Fibroblast of the aortic adventitia (primary cell): ENCODE data around the gene IRX3. TPM values are rescaled to one million over a fixed set of nuclear protein-coding genes. Genes with fewer than 3 reads are reported as not detected.

Experiments used
- DNase-seq: peaks from one replicate; pipeline ENCODE4 v3.0.0-alpha.2; 2010; ENCODE audit warnings: low read depth
- H3K4me3 ChIP-seq: 2 replicates; pipeline ENCODE4 v1.5.1; 2011; ENCODE audit warnings: low read depth, mild to moderate bottlenecking, control low read depth, low read length, moderate library complexity
- CTCF ChIP-seq: IDR thresholded peaks from 2 replicates; pipeline ENCODE4 v1.5.1; 2011; ENCODE audit warnings: mild to moderate bottlenecking, low read length, control low read depth, inconsistent platforms; ENCODE audit not compliant: insufficient read depth
- total RNA-seq: library from RNA; depleted of rRNA; stranded (reverse); fragments of >200 nt; gene quantifications from 2 replicates; pipeline ENCODE4 v1.2.3, GENCODE V29; 2012; ENCODE audit warnings: low replicate concordance

Gene IRX3
- total RNA-seq, 1 donor, result 0.09 TPM

GRCh38 chr16:54325616-54326265 lies 39.2 kb upstream of the IRX3 start:
- no peak overlapping the region for H3K4me3 ChIP-seq
- no peak for DNase-seq
- TF ChIP-seq CTCF, result no peak

GRCh38 chr16:54324716-54325115 lies 38.1 kb upstream of the IRX3 start:
- no peak for DNase-seq
- TF ChIP-seq CTCF, result no peak
- H3K4me3 ChIP-seq, result no peak overlapping the region

GRCh38 chr16:54320697-54321340 lies 34.2 kb upstream of the IRX3 start:
- no peak overlapping the region for H3K4me3 ChIP-seq
- TF ChIP-seq CTCF, result no peak
- no peak for DNase-seq

- DNase-seq, result peak; percentile 30
- TF ChIP-seq CTCF, result no peak
- H3K4me3 ChIP-seq, result no peak overlapping the region
Observed at GRCh38 chr16:54318941-54319340, 32.4 kb upstream of the IRX3 start.

GRCh38 chr16:54317101-54317611 lies 30.6 kb upstream of the IRX3 start:
- no peak for TF ChIP-seq CTCF
- no peak overlapping the region for H3K4me3 ChIP-seq
- no peak for DNase-seq

- no peak overlapping the region for H3K4me3 ChIP-seq
- no peak for DNase-seq
- no peak for TF ChIP-seq CTCF
Observed at GRCh38 chr16:54316095-54316889, 29.7 kb upstream of the IRX3 start.
